PC-3 (cell line): ENCODE data around the gene LRRC4B.

ENCODE experiments used
- EZH2 ChIP-seq: fragments of 300-600 bp; sonication (generic); IDR thresholded peaks from one replicate; pipeline ENCODE4 v1.6.1; 2017; ENCODE audit warnings: antibody characterized with exemption, mild to moderate bottlenecking, low read length; ENCODE audit not compliant: unreplicated experiment
- TF ChIP-seq, protein P1 (sequence below): fragments of 300-600 bp; sonication (generic); conservative IDR thresholded peaks from 2 replicates; pipeline ENCODE4 v1.5.1; 2017; ENCODE audit warnings: antibody characterized with exemption, low read depth, mild to moderate bottlenecking, low read length

DNA sequence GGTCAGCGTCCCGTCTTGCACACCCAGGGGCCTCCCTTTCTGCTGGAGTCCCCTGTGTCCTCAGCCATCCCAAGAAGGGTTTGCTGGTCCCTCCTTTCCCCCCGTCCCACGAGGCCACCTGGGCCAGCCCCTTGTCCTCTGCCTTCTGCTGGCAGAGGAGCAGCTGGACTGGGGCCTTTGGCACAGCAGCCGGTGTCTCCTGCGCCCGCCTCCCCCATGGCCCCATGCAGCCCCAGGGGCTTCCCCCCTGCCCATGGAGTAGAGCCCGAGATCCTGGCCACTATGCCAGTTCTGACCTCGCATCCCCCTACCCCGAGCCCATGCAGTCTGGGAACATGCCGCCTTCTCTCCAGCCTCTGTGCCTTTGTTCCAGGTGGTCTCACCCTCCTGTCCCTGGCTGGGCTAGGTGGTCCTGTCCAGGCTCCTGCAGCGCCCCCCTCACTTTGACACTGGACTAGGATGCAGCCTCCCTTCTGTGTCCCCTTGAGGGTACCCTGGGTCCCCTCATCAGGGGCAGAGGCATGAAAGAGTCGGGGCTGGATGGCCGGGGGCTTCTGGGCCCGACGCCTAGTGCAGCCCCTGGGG is 85.9 kb downstream of the LRRC4B start:
- TF ChIP-seq, protein P1, sequence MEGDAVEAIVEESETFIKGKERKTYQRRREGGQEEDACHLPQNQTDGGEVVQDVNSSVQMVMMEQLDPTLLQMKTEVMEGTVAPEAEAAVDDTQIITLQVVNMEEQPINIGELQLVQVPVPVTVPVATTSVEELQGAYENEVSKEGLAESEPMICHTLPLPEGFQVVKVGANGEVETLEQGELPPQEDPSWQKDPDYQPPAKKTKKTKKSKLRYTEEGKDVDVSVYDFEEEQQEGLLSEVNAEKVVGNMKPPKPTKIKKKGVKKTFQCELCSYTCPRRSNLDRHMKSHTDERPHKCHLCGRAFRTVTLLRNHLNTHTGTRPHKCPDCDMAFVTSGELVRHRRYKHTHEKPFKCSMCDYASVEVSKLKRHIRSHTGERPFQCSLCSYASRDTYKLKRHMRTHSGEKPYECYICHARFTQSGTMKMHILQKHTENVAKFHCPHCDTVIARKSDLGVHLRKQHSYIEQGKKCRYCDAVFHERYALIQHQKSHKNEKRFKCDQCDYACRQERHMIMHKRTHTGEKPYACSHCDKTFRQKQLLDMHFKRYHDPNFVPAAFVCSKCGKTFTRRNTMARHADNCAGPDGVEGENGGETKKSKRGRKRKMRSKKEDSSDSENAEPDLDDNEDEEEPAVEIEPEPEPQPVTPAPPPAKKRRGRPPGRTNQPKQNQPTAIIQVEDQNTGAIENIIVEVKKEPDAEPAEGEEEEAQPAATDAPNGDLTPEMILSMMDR = no peak
- no peak for TF ChIP-seq EZH2
